Measurements from ENCODE around the gene FRMD8. TPM values are rescaled to one million over a fixed set of nuclear protein-coding genes. Genes with fewer than 3 reads are reported as not detected.

Gene FRMD8
- total and polyA plus RNA-seq, 9 of the 15 experiments (the other 6 are each of a cell fraction or from before 2014, with no cell fraction given) = 4.5 to 54.5 (median 15.8) TPM

GRCh38 chr11:65424205-65425104, 38.0 kb downstream of the FRMD8 start (continued):
- peak in 1 of 2 experiments; percentile 66; a peak in 3 of 4 replicates for TF ChIP-seq BCLAF1 (IDR thresholded peaks at IDR 0.05; ENCODE audit: borderline replicate concordance in 1 of 2, control insufficient read depth in 1 of 2, low read depth in 2 of 2, low read length in 1 of 2)
- no peak for TF ChIP-seq JUN (IDR thresholded peaks at IDR 0.05; ENCODE audit: borderline replicate concordance, low read depth, low read length)
- no peak for TF ChIP-seq JUN (CRISPR knock-in tag; IDR thresholded peaks at IDR 0.05; ENCODE audit: borderline replicate concordance)
- TF ChIP-seq TAF1 (IDR thresholded peaks at IDR 0.05; ENCODE audit: control insufficient read depth, extremely low read depth, insufficient read depth, low read length, severe bottlenecking) = peak; percentile 45
- TF ChIP-seq ZKSCAN1 (IDR thresholded peaks at IDR 0.05; ENCODE audit: low read depth, low read length) = no peak; the same call in 1 of the 2 replicates
- TF ChIP-seq TFAP4 (CRISPR knock-in tag; IDR thresholded peaks at IDR 0.05; ENCODE audit: borderline replicate concordance) = no peak; the same call in 1 of the 2 replicates
- TF ChIP-seq PRDM10 (IDR thresholded peaks at IDR 0.05; ENCODE audit: partially characterized antibody) = no peak
- peak; percentile 42; the same call in 1 of the 2 replicates for TF ChIP-seq TEAD4 (IDR thresholded peaks at IDR 0.05; ENCODE audit: low read length)
- TF ChIP-seq TEAD4 (CRISPR knock-in tag; IDR thresholded peaks at IDR 0.05; ENCODE audit: borderline replicate concordance) = peak; percentile 61; the same call in 1 of the 2 replicates
- TF ChIP-seq RFX1 (IDR thresholded peaks at IDR 0.05) = no peak
- TF ChIP-seq ZNF280B (CRISPR knock-in tag; IDR thresholded peaks at IDR 0.05) = 0 out of 2 replicates have a peak, but pooled peaks have one; percentile 3
- no peak for TF ChIP-seq THAP12 (CRISPR knock-in tag; IDR thresholded peaks at IDR 0.05)

Data from K562 (cell line).